ENCODE results near the gene LPCAT3.
"Not testable (repeated sequence)": the region's sequence is repeated elsewhere in the genome, so short reads cannot be mapped to it uniquely, and the experiment has no call there.

LPCAT3 gene

GRCh38 chr12:7018350-7019042, at the start of gene LPCAT3:
Gene LPCAT3 (minus strand): TSS chr12:7018476. CDS start chr12:7018424, 52 bp downstream.
- in situ Hi-C loops (cut with MboI; ENCODE audit: low sequenced_read_pairs) = no loop called here

- in situ Hi-C loops (cut with MboI; ENCODE audit: low sequenced_read_pairs) = no loop called here
Measured at GRCh38 chr12:7067096-7067495, 48.8 kb upstream of the LPCAT3 start.

GRCh38 chr12:7066596-7066995, 48.3 kb upstream of the LPCAT3 start:
- in situ Hi-C loops (cut with MboI; ENCODE audit: low sequenced_read_pairs) = no loop called here

GRCh38 chr12:7065073-7065623, 46.9 kb upstream of the LPCAT3 start:
- in situ Hi-C loops (cut with MboI; ENCODE audit: low sequenced_read_pairs) = no loop called here

GRCh38 chr12:7064516-7064915, 46.2 kb upstream of the LPCAT3 start:
- in situ Hi-C loops (cut with MboI; ENCODE audit: low sequenced_read_pairs) = no loop called here

- in situ Hi-C loops (cut with MboI; ENCODE audit: low sequenced_read_pairs) = no loop called here
Measured at GRCh38 chr12:7061596-7061995, 43.3 kb upstream of the LPCAT3 start.

GRCh38 chr12:7061138-7061537, 42.9 kb upstream of the LPCAT3 start:
- in situ Hi-C loops (cut with MboI; ENCODE audit: low sequenced_read_pairs) = no loop called here

GRCh38 chr12:7060353-7060954, 42.2 kb upstream of the LPCAT3 start, which contains the start of gene C1S:
Gene C1S (plus strand): TSS chr12:7060718. CDS start chr12:7061913, 1,195 bp downstream.
- in situ Hi-C loops (cut with MboI; ENCODE audit: low sequenced_read_pairs) = no loop called here

GRCh38 chr12:7059780-7060179, 41.5 kb upstream of the LPCAT3 start:
- in situ Hi-C loops (cut with MboI; ENCODE audit: low sequenced_read_pairs) = no loop called here

- in situ Hi-C loops (cut with MboI; ENCODE audit: low sequenced_read_pairs) = no loop called here
Measured at GRCh38 chr12:7058850-7059395, 40.6 kb upstream of the LPCAT3 start.

GRCh38 chr12:7058163-7058845, 40.0 kb upstream of the LPCAT3 start:
- in situ Hi-C loops (cut with MboI; ENCODE audit: low sequenced_read_pairs) = no loop called here

GRCh38 chr12:7055736-7056135, 37.5 kb upstream of the LPCAT3 start:
- in situ Hi-C loops (cut with MboI; ENCODE audit: low sequenced_read_pairs) = not testable (repeated sequence)

- in situ Hi-C loops (cut with MboI; ENCODE audit: low sequenced_read_pairs) = no loop called here
Measured at GRCh38 chr12:7054925-7055324, 36.6 kb upstream of the LPCAT3 start.

GRCh38 chr12:7049973-7050372, 31.7 kb upstream of the LPCAT3 start:
- in situ Hi-C loops (cut with MboI; ENCODE audit: low sequenced_read_pairs) = not testable (repeated sequence)

- in situ Hi-C loops (cut with MboI; ENCODE audit: low sequenced_read_pairs) = not testable (repeated sequence)
Measured at GRCh38 chr12:7049445-7049951, 31.2 kb upstream of the LPCAT3 start.

GRCh38 chr12:7047306-7047705, 29.0 kb upstream of the LPCAT3 start:
- in situ Hi-C loops (cut with MboI; ENCODE audit: low sequenced_read_pairs) = no loop called here

GRCh38 chr12:7046383-7047105, 28.3 kb upstream of the LPCAT3 start:
- in situ Hi-C loops (cut with MboI; ENCODE audit: low sequenced_read_pairs) = no loop called here

GRCh38 chr12:7045913-7046312, 27.6 kb upstream of the LPCAT3 start:
- in situ Hi-C loops (cut with MboI; ENCODE audit: low sequenced_read_pairs) = no loop called here

- in situ Hi-C loops (cut with MboI; ENCODE audit: low sequenced_read_pairs) = no loop called here
Measured at GRCh38 chr12:7042842-7043241, 24.6 kb upstream of the LPCAT3 start.

GRCh38 chr12:7039403-7039802, 21.1 kb upstream of the LPCAT3 start:
- in situ Hi-C loops (cut with MboI; ENCODE audit: low sequenced_read_pairs) = no loop called here

- in situ Hi-C loops (cut with MboI; ENCODE audit: low sequenced_read_pairs) = no loop called here
Measured at GRCh38 chr12:7038591-7038990, 20.3 kb upstream of the LPCAT3 start.
